ENCODE data around the gene DDX60. TPM values are rescaled to one million over a fixed set of nuclear protein-coding genes. Genes with fewer than 3 reads are reported as not detected.
"Not testable (repeated sequence)": the region's sequence is repeated elsewhere in the genome, so short reads cannot be mapped to it uniquely, and the experiment has no call there.

DDX60 gene
- total and polyA plus RNA-seq, 12 donors = 2.8 to 26.2 (median 12.0) TPM

DNA sequence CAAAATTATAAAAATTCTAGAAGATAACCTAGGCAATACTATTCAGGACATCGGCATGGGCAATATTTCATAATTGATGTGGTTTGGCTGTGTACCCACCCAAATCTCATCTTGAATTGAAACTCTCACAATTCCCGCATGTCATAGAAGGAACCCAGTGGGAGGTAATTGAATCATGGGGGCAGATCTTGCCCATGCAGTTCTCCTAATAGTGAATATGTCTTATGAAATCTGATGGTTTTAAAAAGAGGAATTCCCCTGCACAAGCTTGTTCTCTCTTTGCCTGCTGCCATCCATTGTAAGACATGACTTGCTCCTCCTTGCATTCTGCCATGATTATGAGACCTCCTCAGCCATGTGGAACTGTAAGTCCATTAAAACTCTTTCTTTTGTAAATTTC, 77.7 kb downstream of the DDX60 start:
- H3K36me3 ChIP-seq (replicated peaks in 1 of 2) = no peaks in the 10 kb centered on the region

DNA sequence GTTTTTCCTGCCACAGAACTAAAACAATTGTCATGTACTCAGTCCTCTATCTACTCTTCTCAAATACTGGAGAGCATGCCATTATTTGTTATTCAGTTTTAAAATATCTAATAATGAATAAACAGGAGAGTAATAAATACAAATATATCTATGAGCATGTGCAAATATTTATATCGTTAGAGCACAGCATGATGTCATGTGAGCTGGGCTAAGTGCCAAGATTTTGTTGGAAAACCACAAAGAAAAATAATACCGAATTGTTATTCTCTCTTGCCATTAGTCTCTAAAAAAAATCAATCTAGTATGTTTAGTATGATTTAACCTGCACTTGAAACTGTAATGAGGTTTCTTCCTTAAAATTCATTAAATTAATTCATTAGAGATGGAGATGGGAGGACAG, 97.3 kb downstream of the DDX60 start:
- DNase-seq = peak in 2 of 7 donors; percentile 10
- Histone ChIP-seq H3K9me3 (replicated peaks in 1 of 3) (no peaks in the 10 kb centered on the region), H3K4me3 (no peak overlapping the region), H3K27me3 (no peaks in the 10 kb centered on the region), H3K27ac (no peak overlapping the region), H3K36me3 (replicated peaks in 1 of 2) (no peaks in the 10 kb centered on the region), H3K4me1 (replicated peaks in 1 of 2) (no peaks in the 10 kb centered on the region)
- WGBS, 4 donors = 23 to 40% (median 32%) methylated on average over 2 of the region's 2 CpGs
- no peak for TF ChIP-seq POLR2A (IDR thresholded peaks at IDR 0.05)
- TF ChIP-seq, protein P1, sequence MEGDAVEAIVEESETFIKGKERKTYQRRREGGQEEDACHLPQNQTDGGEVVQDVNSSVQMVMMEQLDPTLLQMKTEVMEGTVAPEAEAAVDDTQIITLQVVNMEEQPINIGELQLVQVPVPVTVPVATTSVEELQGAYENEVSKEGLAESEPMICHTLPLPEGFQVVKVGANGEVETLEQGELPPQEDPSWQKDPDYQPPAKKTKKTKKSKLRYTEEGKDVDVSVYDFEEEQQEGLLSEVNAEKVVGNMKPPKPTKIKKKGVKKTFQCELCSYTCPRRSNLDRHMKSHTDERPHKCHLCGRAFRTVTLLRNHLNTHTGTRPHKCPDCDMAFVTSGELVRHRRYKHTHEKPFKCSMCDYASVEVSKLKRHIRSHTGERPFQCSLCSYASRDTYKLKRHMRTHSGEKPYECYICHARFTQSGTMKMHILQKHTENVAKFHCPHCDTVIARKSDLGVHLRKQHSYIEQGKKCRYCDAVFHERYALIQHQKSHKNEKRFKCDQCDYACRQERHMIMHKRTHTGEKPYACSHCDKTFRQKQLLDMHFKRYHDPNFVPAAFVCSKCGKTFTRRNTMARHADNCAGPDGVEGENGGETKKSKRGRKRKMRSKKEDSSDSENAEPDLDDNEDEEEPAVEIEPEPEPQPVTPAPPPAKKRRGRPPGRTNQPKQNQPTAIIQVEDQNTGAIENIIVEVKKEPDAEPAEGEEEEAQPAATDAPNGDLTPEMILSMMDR (IDR thresholded peaks at IDR 0.05) = no peak
- intact Hi-C loops (cut with DNase I) = no loop called here

More for the DNA sequence above, 77.7 kb downstream of the DDX60 start:
- H3K4me3 ChIP-seq = no peak overlapping the region
- no peak overlapping the region for H3K27ac ChIP-seq
- WGBS, 4 donors = 86 to 96% (median 93%) methylated on average over 2 of the region's 2 CpGs
- intact Hi-C loops (cut with DNase I) = no loop called here
- TF ChIP-seq POLR2A (IDR thresholded peaks at IDR 0.05) = no peak
- TF ChIP-seq, protein P1 (IDR thresholded peaks at IDR 0.05) = no peak
- no peaks in the 10 kb centered on the region for H3K4me1 ChIP-seq (replicated peaks in 1 of 2)
- no peak for DNase-seq
- no peaks in the 10 kb centered on the region for H3K27me3 ChIP-seq
- peaks cover 0 to 5% (median 0%) of the 10 kb centered on the region in 3 donors for H3K9me3 ChIP-seq (replicated peaks in 1 of 3)

DNA sequence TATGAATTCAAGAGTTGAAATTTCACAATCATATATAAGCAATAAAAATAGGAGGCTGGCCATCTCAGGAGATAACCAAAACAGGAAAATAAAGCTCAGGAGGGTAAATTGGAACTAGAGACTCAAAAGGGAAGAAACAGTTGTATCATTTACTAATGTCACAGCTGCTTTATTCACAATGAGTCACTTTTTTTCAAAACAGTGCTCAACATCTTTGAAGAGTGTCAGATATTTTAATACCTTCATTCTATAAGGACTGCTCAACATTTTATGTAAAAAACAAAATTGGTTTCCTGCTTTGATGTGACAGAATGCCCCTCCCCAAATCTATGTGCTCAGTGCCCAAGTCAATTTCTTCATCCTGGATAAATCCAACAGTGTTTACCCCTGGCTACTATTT, 97.7 kb downstream of the DDX60 start:
- Histone ChIP-seq H3K36me3 (replicated peaks in 1 of 2) (no peaks in the 10 kb centered on the region), H3K9me3 (replicated peaks in 1 of 3) (no peaks in the 10 kb centered on the region), H3K4me1 (replicated peaks in 1 of 2) (no peaks in the 10 kb centered on the region), H3K27me3 (no peaks in the 10 kb centered on the region), H3K4me3 (no peak overlapping the region), H3K27ac (no peak overlapping the region)
- TF ChIP-seq, protein P1 (IDR thresholded peaks at IDR 0.05) = no peak
- intact Hi-C loops (cut with DNase I) = no loop called here
- no peak for DNase-seq

DNA sequence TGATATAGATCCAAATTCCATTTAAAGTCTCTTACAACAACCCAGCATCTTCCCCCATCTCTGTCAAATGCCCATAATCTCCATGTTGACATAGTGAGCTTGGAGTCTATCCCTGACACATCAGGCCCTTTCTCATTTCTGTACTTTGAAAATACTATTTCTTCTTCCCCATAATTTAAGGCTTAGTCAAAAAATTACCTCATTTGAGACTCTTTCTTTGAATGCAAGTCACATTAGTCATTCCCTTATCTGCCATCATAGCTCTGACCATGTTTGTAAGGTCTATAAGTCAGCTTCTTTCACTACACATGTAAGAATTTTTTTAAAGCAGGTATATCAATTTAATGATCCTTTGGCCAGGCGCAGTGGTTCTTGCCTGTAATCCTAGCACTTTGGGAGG, 99.9 kb downstream of the DDX60 start:
- TF ChIP-seq, protein P1 (IDR thresholded peaks at IDR 0.05) = no peak
- no peak for TF ChIP-seq POLR2A (IDR thresholded peaks at IDR 0.05)
- no peak for DNase-seq
- intact Hi-C loops (cut with DNase I) = no loop called here
- Histone ChIP-seq H3K27ac (no peak overlapping the region), H3K4me1 (replicated peaks in 1 of 2) (no peaks in the 10 kb centered on the region), H3K36me3 (replicated peaks in 1 of 2) (no peaks in the 10 kb centered on the region), H3K4me3 (no peak overlapping the region), H3K27me3 (no peaks in the 10 kb centered on the region), H3K9me3 (replicated peaks in 1 of 3) (no peaks in the 10 kb centered on the region)
- WGBS, 4 donors = 86 to 100% (median 94%) methylated on average over 1 of the region's 1 CpG

DNA sequence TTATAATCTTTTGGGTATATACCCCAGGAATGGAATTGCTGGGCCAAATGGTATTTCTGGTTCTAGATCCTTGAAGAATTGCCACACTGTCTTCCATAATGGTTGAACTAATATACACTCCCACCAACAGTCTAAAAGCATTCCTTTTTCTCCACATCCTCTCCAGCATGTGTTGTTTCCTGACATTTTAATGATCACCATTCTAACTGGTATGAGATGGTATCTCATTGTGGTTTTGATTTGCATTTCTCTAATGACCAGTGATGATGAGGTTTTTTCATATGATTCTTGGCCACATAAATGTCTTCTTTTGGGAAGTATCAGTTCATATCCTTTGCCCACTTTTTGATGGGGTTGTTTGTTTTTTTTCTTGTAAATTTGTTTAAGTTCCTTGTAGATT, 105.0 kb downstream of the DDX60 start:
- H3K9me3 ChIP-seq (replicated peaks in 1 of 3); H3K27me3 ChIP-seq; DNase-seq; H3K36me3 ChIP-seq (replicated peaks in 1 of 2); H3K4me3 ChIP-seq; intact Hi-C loops (cut with DNase I); H3K4me1 ChIP-seq (replicated peaks in 1 of 2); H3K27ac ChIP-seq: not testable (repeated sequence)
